WTC11 (cell line): ENCODE measurements around the gene RAB3GAP1. TPM values are rescaled to one million over a fixed set of nuclear protein-coding genes. Genes with fewer than 3 reads are reported as not detected.
"Not testable (repeated sequence)": the region's sequence is repeated elsewhere in the genome, so short reads cannot be mapped to it uniquely, and the experiment has no call there.

Experiments used
- ATAC-seq: fragments of 200-7000 bp; cut with Tn5 transposase; 2 replicates; pipeline ENCODE4 v1.10.0; 2021; ENCODE audit warnings: mild to moderate bottlenecking, moderate library complexity
- CTCF ChIA-PET: fragments of 300-600 bp; sonication (Branson Sonifier 250); formaldehyde crosslinking; loops from one replicate; lab custom pipeline; 2021; ENCODE audit warnings: antibody characterized with exemption; lab: Charles Lee
- POLR2A ChIA-PET: fragments of 350-600 bp; sonication (Branson Sonifier 250); formaldehyde crosslinking; loops from one replicate; lab custom pipeline; 2021; ENCODE audit warnings: antibody characterized with exemption; lab: Charles Lee
- DNase-seq: peaks from one replicate; pipeline ENCODE4 v3.0.0; 2021; ENCODE audit warnings: low spot score
- H3K27ac Mint-ChIP-seq: 2 replicates; pipeline ENCODE4 v1.8.0; 2021; ENCODE audit warnings: mixed read lengths
- H3K27me3 Mint-ChIP-seq: 2 replicates; pipeline ENCODE4 v1.8.0; 2021; ENCODE audit warnings: low read depth, mild to moderate bottlenecking, moderate library complexity, mixed read lengths
- H3K36me3 Mint-ChIP-seq: 2 replicates; pipeline ENCODE4 v1.8.0; 2021; ENCODE audit warnings: mixed read lengths
- H3K4me1 Mint-ChIP-seq: 2 replicates; pipeline ENCODE4 v1.8.0; 2022; ENCODE audit warnings: mixed read lengths
- H3K4me3 Mint-ChIP-seq: 2 replicates; pipeline ENCODE4 v1.8.0; 2021; ENCODE audit warnings: mild to moderate bottlenecking, moderate library complexity, mixed read lengths
- H3K9me3 Mint-ChIP-seq: 2 replicates; pipeline ENCODE4 v1.8.0; 2021; ENCODE audit warnings: mixed read lengths
- CBFB ChIP-seq: sonication (generic); formaldehyde crosslinking; IDR thresholded peaks from 2 replicates; pipeline ENCODE4 v1.8.1; 2022; ENCODE audit warnings: mild to moderate bottlenecking, low read depth, missing genetic modification reagents
- CTCF ChIP-seq: fragments of 200-600 bp; IDR thresholded peaks from 2 replicates; pipeline ENCODE4 v1.8.0; 2022; ENCODE audit warnings: antibody characterized with exemption
- ELF4 ChIP-seq: sonication (generic); formaldehyde crosslinking; IDR thresholded peaks from 2 replicates; pipeline ENCODE4 v1.8.1; 2022; ENCODE audit warnings: low read depth, mild to moderate bottlenecking, moderate library complexity, missing genetic modification reagents
- HMGA2 ChIP-seq: fragments of 250-450 bp; sonication (Bioruptor Pico); IDR thresholded peaks from 2 replicates; pipeline ENCODE4 v1.4.0; 2021; ENCODE audit warnings: mild to moderate bottlenecking, moderate library complexity
- JAZF1 ChIP-seq: fragments of 250-450 bp; sonication (Bioruptor Pico); IDR thresholded peaks from 2 replicates; pipeline ENCODE4 v1.9.0; 2021; ENCODE audit warnings: moderate library complexity, mild to moderate bottlenecking, inconsistent platforms
- MXD4 ChIP-seq: fragments of 250-450 bp; sonication (Bioruptor Pico); IDR thresholded peaks from 2 replicates; pipeline ENCODE4 v1.8.0; 2021; ENCODE audit warnings: mild to moderate bottlenecking, moderate library complexity, borderline replicate concordance
- NFE2L1 ChIP-seq: sonication (generic); formaldehyde crosslinking; IDR thresholded peaks from 2 replicates; pipeline ENCODE4 v1.8.1; 2023; ENCODE audit warnings: missing genetic modification reagents
- NR2C2 ChIP-seq: sonication (generic); formaldehyde crosslinking; IDR thresholded peaks from 2 replicates; pipeline ENCODE4 v1.8.0; 2022; ENCODE audit warnings: mild to moderate bottlenecking, missing genetic modification reagents
- ZNF416 ChIP-seq: fragments of 250-450 bp; sonication (Bioruptor Pico); IDR thresholded peaks from 2 replicates; pipeline ENCODE4 v1.9.0; 2021; ENCODE audit warnings: mild to moderate bottlenecking, inconsistent platforms
- ZNF425 ChIP-seq: fragments of 250-450 bp; sonication (Bioruptor Pico); conservative IDR thresholded peaks from 2 replicates; pipeline ENCODE4 v1.9.0; 2021; ENCODE audit warnings: mild to moderate bottlenecking
- ZNF532 ChIP-seq: fragments of 250-450 bp; sonication (Bioruptor Pico); IDR thresholded peaks from 2 replicates; pipeline ENCODE4 v1.9.0; 2021; ENCODE audit warnings: mild to moderate bottlenecking, borderline replicate concordance
- total RNA-seq: library from RNA; stranded (reverse); gene quantifications from 3 replicates; pipeline ENCODE4 v1.2.3, GENCODE V29; 2021
- TF ChIP-seq, protein P1 (sequence below): sonication (generic); formaldehyde crosslinking; IDR thresholded peaks from 2 replicates; pipeline ENCODE4 v1.8.1; 2023; ENCODE audit warnings: mild to moderate bottlenecking, missing genetic modification reagents
- TF ChIP-seq, protein P2 (sequence below): sonication (generic); formaldehyde crosslinking; IDR thresholded peaks from 2 replicates; pipeline ENCODE4 v1.8.1; 2022; ENCODE audit warnings: mild to moderate bottlenecking, moderate library complexity, missing genetic modification reagents
- TF ChIP-seq, protein P3 (sequence below): sonication (generic); formaldehyde crosslinking; IDR thresholded peaks from 2 replicates; pipeline ENCODE4 v1.8.1; 2022; ENCODE audit warnings: low read depth, missing genetic modification reagents, borderline replicate concordance
- TF ChIP-seq, protein P4 (sequence below): sonication (generic); formaldehyde crosslinking; IDR thresholded peaks from 2 replicates; pipeline ENCODE4 v1.8.0; 2022; ENCODE audit warnings: mild to moderate bottlenecking, missing genetic modification reagents
- TF ChIP-seq, protein P5 (sequence below): fragments of 250-450 bp; sonication (Bioruptor Pico); IDR thresholded peaks from 2 replicates; pipeline ENCODE4 v1.9.0; 2021; ENCODE audit warnings: mild to moderate bottlenecking

The RAB3GAP1 gene
- total RNA-seq, 1 experiment from 2014 or later: 27.6 TPM

- no peak overlapping the region for H3K4me3 Mint-ChIP-seq
- POLR2A ChIA-PET: no interaction called here
- no peak for ATAC-seq
- H3K27me3 Mint-ChIP-seq: no peaks in the 10 kb centered on the region
- TF ChIP-seq, protein P1, sequence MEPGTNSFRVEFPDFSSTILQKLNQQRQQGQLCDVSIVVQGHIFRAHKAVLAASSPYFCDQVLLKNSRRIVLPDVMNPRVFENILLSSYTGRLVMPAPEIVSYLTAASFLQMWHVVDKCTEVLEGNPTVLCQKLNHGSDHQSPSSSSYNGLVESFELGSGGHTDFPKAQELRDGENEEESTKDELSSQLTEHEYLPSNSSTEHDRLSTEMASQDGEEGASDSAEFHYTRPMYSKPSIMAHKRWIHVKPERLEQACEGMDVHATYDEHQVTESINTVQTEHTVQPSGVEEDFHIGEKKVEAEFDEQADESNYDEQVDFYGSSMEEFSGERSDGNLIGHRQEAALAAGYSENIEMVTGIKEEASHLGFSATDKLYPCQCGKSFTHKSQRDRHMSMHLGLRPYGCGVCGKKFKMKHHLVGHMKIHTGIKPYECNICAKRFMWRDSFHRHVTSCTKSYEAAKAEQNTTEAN (CRISPR knock-in tag): no peak
- TF ChIP-seq ELF4 (CRISPR knock-in tag) (no peak), ZNF416 (CRISPR knock-in tag) (no peak), ZNF425 (CRISPR knock-in tag) (no peak), HMGA2 (no peak), CBFB (no peak), MXD4 (CRISPR knock-in tag) (no peak), NR2C2 (no peak), JAZF1 (CRISPR knock-in tag) (no peak), ZNF532 (CRISPR knock-in tag) (no peak), NFE2L1 (no peak)
- TF ChIP-seq, protein P2, sequence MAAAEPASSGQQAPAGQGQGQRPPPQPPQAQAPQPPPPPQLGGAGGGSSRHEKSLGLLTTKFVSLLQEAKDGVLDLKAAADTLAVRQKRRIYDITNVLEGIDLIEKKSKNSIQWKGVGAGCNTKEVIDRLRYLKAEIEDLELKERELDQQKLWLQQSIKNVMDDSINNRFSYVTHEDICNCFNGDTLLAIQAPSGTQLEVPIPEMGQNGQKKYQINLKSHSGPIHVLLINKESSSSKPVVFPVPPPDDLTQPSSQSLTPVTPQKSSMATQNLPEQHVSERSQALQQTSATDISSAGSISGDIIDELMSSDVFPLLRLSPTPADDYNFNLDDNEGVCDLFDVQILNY (CRISPR knock-in tag): no peak
- TF ChIP-seq, protein P3, sequence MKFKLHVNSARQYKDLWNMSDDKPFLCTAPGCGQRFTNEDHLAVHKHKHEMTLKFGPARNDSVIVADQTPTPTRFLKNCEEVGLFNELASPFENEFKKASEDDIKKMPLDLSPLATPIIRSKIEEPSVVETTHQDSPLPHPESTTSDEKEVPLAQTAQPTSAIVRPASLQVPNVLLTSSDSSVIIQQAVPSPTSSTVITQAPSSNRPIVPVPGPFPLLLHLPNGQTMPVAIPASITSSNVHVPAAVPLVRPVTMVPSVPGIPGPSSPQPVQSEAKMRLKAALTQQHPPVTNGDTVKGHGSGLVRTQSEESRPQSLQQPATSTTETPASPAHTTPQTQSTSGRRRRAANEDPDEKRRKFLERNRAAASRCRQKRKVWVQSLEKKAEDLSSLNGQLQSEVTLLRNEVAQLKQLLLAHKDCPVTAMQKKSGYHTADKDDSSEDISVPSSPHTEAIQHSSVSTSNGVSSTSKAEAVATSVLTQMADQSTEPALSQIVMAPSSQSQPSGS: no peak
- no peak for DNase-seq
- no peak overlapping the region for H3K27ac Mint-ChIP-seq
- CTCF ChIA-PET: no interaction called here
- H3K36me3 Mint-ChIP-seq: peaks cover 21% of the 10 kb centered on the region
- H3K4me1 Mint-ChIP-seq: no peaks in the 10 kb centered on the region
- peaks cover 10% of the 10 kb centered on the region for H3K9me3 Mint-ChIP-seq
Observed at GRCh38 chr2:135086222-135086621, 34.1 kb downstream of the RAB3GAP1 start.

GRCh38 chr2:135089597-135089996 is 37.5 kb downstream of the RAB3GAP1 start:
- not testable (repeated sequence) for H3K27me3 Mint-ChIP-seq, H3K27ac Mint-ChIP-seq
- peaks cover 14% of the 10 kb centered on the region for H3K36me3 Mint-ChIP-seq

GRCh38 chr2:135091681-135092080 is 39.6 kb downstream of the RAB3GAP1 start:
- Mint-ChIP-seq H3K4me1 (no peaks in the 10 kb centered on the region), H3K9me3 (peaks cover 10% of the 10 kb centered on the region), H3K36me3 (peaks cover 19% of the 10 kb centered on the region), H3K27ac (no peak overlapping the region), H3K27me3 (no peaks in the 10 kb centered on the region), H3K4me3 (no peak overlapping the region)
- TF ChIP-seq, protein P4, sequence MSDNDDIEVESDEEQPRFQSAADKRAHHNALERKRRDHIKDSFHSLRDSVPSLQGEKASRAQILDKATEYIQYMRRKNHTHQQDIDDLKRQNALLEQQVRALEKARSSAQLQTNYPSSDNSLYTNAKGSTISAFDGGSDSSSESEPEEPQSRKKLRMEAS: no peak
- no peak for TF ChIP-seq CTCF
- TF ChIP-seq, protein P5, sequence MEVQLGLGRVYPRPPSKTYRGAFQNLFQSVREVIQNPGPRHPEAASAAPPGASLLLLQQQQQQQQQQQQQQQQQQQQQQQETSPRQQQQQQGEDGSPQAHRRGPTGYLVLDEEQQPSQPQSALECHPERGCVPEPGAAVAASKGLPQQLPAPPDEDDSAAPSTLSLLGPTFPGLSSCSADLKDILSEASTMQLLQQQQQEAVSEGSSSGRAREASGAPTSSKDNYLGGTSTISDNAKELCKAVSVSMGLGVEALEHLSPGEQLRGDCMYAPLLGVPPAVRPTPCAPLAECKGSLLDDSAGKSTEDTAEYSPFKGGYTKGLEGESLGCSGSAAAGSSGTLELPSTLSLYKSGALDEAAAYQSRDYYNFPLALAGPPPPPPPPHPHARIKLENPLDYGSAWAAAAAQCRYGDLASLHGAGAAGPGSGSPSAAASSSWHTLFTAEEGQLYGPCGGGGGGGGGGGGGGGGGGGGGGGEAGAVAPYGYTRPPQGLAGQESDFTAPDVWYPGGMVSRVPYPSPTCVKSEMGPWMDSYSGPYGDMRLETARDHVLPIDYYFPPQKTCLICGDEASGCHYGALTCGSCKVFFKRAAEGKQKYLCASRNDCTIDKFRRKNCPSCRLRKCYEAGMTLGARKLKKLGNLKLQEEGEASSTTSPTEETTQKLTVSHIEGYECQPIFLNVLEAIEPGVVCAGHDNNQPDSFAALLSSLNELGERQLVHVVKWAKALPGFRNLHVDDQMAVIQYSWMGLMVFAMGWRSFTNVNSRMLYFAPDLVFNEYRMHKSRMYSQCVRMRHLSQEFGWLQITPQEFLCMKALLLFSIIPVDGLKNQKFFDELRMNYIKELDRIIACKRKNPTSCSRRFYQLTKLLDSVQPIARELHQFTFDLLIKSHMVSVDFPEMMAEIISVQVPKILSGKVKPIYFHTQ (CRISPR knock-in tag): no peak
- ChIA-PET CTCF (no interaction called here), POLR2A (no interaction called here)
- DNase-seq (no peak), ATAC-seq (no peak)

More at GRCh38 chr2:135089597-135089996, 37.5 kb downstream of the RAB3GAP1 start:
- ATAC-seq, DNase-seq, H3K4me1 Mint-ChIP-seq, H3K4me3 Mint-ChIP-seq, CTCF ChIA-PET: not testable (repeated sequence)
- H3K9me3 Mint-ChIP-seq: peaks cover 10% of the 10 kb centered on the region
- POLR2A ChIA-PET: interaction anchor here (0.6 kb wide), 1 partner anchor 134 kb away, joined by 3 read pairs; no protein-coding TSS in a partner anchor
